Tibial nerve (tissue), 4 donors: ENCODE data around the gene DHH.

ENCODE experiments used
- EP300 ChIP-seq, 2 donors: sonication (generic); formaldehyde crosslinking; IDR thresholded peaks; one replicate each; pipeline ENCODE4 v1.6.1; 2017; ENCODE audit warnings: antibody characterized with exemption in 2 of 2, mild to moderate bottlenecking in 1 of 2
- POLR2A ChIP-seq, 2 donors: fragments of 450-650 bp; IDR thresholded peaks; one replicate each; pipeline ENCODE4 v1.6.1; 2017; ENCODE audit warnings: antibody characterized with exemption in 2 of 2, mild to moderate bottlenecking in 2 of 2, moderate library complexity in 2 of 2
- TF ChIP-seq, protein P1 (sequence below), 5 experiments: fragments of 200-600 bp in 3 of 5; fragments of 450-650 bp in 2 of 5; sonication (generic) in 3 of 5; IDR thresholded peaks; one replicate each; pipeline ENCODE4 v1.5.1; 2016 to 2019; ENCODE audit warnings: antibody characterized with exemption in 5 of 5, mild to moderate bottlenecking in 3 of 5, moderate library complexity in 2 of 5

DNA sequence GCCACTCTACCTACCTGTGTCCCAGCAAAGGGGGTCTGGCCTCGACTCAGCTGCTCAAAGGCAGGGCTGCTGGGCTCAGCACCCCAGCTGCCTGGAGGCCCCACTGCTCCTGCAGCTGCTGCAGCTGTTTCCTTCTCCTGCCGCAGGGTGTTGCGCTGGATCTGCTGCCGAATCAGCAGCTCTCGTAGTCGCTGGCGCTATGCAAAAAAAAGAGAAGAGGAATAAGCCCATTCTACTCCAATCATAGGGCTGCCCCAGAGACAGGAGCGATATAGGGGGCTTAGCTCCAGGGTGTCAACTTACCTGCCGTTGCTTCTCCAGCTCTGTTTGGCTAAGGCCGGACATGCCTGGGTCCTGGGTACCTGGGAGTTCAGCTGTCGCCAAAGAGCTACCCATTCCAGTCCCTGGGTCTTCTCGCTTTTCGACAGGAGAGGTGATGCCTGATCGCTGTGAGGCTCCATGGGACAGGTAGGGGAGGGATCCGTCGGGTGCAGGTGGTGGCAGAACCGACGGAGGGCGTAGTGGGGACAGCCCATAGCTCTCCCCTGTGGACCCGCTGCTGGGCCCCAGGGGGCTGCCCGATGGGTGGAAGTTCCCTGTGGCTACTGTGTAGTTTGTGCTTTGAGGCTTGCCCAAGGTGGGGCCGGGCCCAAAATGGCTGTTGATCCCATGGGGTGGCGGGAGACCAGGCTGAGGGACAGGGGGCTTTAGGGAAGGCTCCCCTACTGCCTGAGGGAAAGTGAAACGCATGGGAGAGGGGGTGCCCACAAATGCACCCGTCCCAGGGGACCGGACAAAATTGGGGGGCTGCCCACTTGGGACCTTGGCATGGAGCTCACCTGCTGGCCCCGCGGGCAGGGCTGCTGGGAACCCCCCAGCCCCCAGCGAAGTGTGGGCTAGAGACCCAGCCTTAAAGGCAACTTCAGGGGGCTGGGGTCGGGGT lies 54.9 kb downstream of the DHH start:
- TF ChIP-seq POLR2A (IDR thresholded peaks at IDR 0.05) = no peak
- TF ChIP-seq, protein P1, sequence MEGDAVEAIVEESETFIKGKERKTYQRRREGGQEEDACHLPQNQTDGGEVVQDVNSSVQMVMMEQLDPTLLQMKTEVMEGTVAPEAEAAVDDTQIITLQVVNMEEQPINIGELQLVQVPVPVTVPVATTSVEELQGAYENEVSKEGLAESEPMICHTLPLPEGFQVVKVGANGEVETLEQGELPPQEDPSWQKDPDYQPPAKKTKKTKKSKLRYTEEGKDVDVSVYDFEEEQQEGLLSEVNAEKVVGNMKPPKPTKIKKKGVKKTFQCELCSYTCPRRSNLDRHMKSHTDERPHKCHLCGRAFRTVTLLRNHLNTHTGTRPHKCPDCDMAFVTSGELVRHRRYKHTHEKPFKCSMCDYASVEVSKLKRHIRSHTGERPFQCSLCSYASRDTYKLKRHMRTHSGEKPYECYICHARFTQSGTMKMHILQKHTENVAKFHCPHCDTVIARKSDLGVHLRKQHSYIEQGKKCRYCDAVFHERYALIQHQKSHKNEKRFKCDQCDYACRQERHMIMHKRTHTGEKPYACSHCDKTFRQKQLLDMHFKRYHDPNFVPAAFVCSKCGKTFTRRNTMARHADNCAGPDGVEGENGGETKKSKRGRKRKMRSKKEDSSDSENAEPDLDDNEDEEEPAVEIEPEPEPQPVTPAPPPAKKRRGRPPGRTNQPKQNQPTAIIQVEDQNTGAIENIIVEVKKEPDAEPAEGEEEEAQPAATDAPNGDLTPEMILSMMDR (IDR thresholded peaks at IDR 0.05) = no peak
- TF ChIP-seq EP300 (IDR thresholded peaks at IDR 0.05) = no peak
